Uterus (tissue), 2 donors: ENCODE measurements around the gene VAV1.

Experiments used
- CTCF ChIP-seq, 4 experiments: fragments of 200-600 bp in 2 of 4; fragments of 450-650 bp in 2 of 4; sonication (generic) in 2 of 4; IDR thresholded peaks; one replicate each; pipeline ENCODE4 v1.5.1; 2016 to 2019; ENCODE audit warnings: antibody characterized with exemption in 4 of 4, mild to moderate bottlenecking in 2 of 4, moderate library complexity in 1 of 4
- POLR2A ChIP-seq, 2 donors: fragments of 450-650 bp; IDR thresholded peaks; one replicate each; pipeline ENCODE4 v1.6.1; 2016; ENCODE audit warnings: antibody characterized with exemption in 2 of 2, mild to moderate bottlenecking in 1 of 2, moderate library complexity in 1 of 2

- TF ChIP-seq CTCF (IDR thresholded peaks at IDR 0.05) (no peak), POLR2A (IDR thresholded peaks at IDR 0.05) (no peak)
Measured at GRCh38 chr19:6822311-6822670, 49.8 kb downstream of the VAV1 start.
